ENCODE results near the gene TRHDE.

TRHDE gene

DNA sequence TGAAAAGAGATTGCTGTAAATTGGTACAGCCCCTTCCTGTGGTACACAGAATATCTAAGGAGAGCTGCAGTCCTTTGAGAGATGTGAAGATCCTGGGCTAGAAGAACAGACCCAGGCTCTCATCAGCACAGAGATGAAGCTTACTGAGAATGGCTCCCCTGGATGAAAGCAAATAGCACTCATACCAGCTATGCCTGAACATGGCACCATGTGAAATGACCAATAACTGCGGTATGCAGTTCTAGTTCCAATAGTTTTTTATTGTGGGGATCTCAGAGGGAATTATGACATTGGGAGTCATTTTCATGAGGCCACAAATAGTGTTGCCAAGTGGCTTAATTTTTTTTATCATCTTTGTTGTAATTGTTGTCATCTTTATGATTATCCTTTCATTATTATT is 15.4 kb upstream of the TRHDE start:
- no peak for TF ChIP-seq TSHZ1 (tag by site-specific recombination; IDR thresholded peaks at IDR 0.05; ENCODE audit: borderline replicate concordance)
- no peak for TF ChIP-seq ZNF571 (tag by site-specific recombination; IDR thresholded peaks at IDR 0.05)
- no peak for TF ChIP-seq ZNF138 (tag by site-specific recombination; IDR thresholded peaks at IDR 0.05; ENCODE audit: borderline replicate concordance)
- TF ChIP-seq ZNF175 (tag by site-specific recombination; IDR thresholded peaks at IDR 0.05), result no peak
- TF ChIP-seq ZNF843 (tag by site-specific recombination; IDR thresholded peaks at IDR 0.05), result no peak
- TF ChIP-seq ZNF155 (tag by site-specific recombination; IDR thresholded peaks at IDR 0.05), result no peak
- TF ChIP-seq ZIC2 (tag by site-specific recombination; IDR thresholded peaks at IDR 0.05), result no peak
- TF ChIP-seq ZNF658 (tag by site-specific recombination; IDR thresholded peaks at IDR 0.05), result no peak
- TF ChIP-seq ZNF23 (tag by site-specific recombination; IDR thresholded peaks at IDR 0.05; ENCODE audit: borderline replicate concordance), result no peak
- TF ChIP-seq ZNF596 (tag by site-specific recombination; IDR thresholded peaks at IDR 0.05), result no peak
- TF ChIP-seq ZNF701 (tag by site-specific recombination; IDR thresholded peaks at IDR 0.05), result no peak
- TF ChIP-seq, protein P1, sequence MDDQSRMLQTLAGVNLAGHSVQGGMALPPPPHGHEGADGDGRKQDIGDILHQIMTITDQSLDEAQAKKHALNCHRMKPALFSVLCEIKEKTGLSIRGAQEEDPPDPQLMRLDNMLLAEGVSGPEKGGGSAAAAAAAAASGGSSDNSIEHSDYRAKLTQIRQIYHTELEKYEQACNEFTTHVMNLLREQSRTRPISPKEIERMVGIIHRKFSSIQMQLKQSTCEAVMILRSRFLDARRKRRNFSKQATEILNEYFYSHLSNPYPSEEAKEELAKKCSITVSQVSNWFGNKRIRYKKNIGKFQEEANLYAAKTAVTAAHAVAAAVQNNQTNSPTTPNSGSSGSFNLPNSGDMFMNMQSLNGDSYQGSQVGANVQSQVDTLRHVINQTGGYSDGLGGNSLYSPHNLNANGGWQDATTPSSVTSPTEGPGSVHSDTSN (CRISPR knock-in tag; IDR thresholded peaks at IDR 0.05), result no peak
- TF ChIP-seq ZBTB48 (tag by site-specific recombination; IDR thresholded peaks at IDR 0.05), result no peak
- TF ChIP-seq ZNF692 (tag by site-specific recombination; IDR thresholded peaks at IDR 0.05), result no peak
- TF ChIP-seq ZSCAN16 (tag by site-specific recombination; IDR thresholded peaks at IDR 0.05), result no peak
- TF ChIP-seq, protein P2, sequence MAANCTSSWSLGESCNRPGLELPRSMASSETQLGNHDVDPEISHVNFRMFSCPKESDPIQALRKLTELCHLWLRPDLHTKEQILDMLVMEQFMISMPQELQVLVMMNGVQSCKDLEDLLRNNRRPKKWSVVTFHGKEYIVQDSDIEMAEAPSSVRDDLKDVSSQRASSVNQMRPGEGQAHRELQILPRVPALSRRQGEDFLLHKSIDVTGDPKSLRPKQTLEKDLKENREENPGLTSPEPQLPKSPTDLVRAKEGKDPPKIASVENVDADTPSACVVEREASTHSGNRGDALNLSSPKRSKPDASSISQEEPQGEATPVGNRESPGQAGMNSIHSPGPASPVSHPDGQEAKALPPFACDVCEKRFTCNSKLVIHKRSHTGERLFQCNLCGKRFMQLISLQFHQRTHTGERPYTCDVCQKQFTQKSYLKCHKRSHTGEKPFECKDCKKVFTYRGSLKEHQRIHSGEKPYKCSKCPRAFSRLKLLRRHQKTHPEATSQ (tag by site-specific recombination; IDR thresholded peaks at IDR 0.05), result no peak
- TF ChIP-seq ZNF558 (tag by site-specific recombination; IDR thresholded peaks at IDR 0.05), result no peak
- no peak for TF ChIP-seq KLF1 (tag by site-specific recombination; IDR thresholded peaks at IDR 0.05)
- Histone ChIP-seq H3K36me3 (ENCODE audit: control insufficient read depth in 2 of 2, insufficient read depth in 1 of 2, low read length in 2 of 2) (no peaks in the 10 kb centered on the region), H3K27ac (ENCODE audit: extremely low read depth, low read depth, low read length) (no peak overlapping the region), H3K9me3 (ENCODE audit: control insufficient read depth, insufficient read depth, low read depth, low read length) (no peaks in the 10 kb centered on the region), H3K4me1 (ENCODE audit: control insufficient read depth, insufficient read depth, low read length) (no peaks in the 10 kb centered on the region), H3K4me3 (ENCODE audit: low read depth, low read length) (no peak overlapping the region)
- ChIA-PET CTCF (no interaction called here), POLR2A (no interaction called here)

- no peaks in the 10 kb centered on the region for H3K36me3 ChIP-seq (ENCODE audit: control insufficient read depth in 2 of 2, insufficient read depth in 1 of 2, low read length in 2 of 2)
- TF ChIP-seq ZNF174 (tag by site-specific recombination; IDR thresholded peaks at IDR 0.05), result no peak
- no peak for TF ChIP-seq RBAK (tag by site-specific recombination; IDR thresholded peaks at IDR 0.05)
- no peak for TF ChIP-seq ZNF416 (tag by site-specific recombination; IDR thresholded peaks at IDR 0.05)
- no peak for TF ChIP-seq ZNF530 (tag by site-specific recombination; IDR thresholded peaks at IDR 0.05; ENCODE audit: low read depth)
- TF ChIP-seq ZNF626 (tag by site-specific recombination; IDR thresholded peaks at IDR 0.05), result no peak
- TF ChIP-seq ZNF248 (tag by site-specific recombination; IDR thresholded peaks at IDR 0.05), result no peak
- TF ChIP-seq ZNF639 (tag by site-specific recombination; IDR thresholded peaks at IDR 0.05), result no peak
- TF ChIP-seq AEBP2 (tag by site-specific recombination; IDR thresholded peaks at IDR 0.05; ENCODE audit: borderline replicate concordance), result no peak
- ChIA-PET CTCF (interaction anchor here (1.0 to 1.3 kb wide), 2 partner anchors 85 to 245 kb away, joined by 3 read pairs; no protein-coding TSS in a partner anchor), POLR2A (no interaction called here)
- H3K9me3 ChIP-seq (ENCODE audit: control insufficient read depth, insufficient read depth, low read depth, low read length), result no peaks in the 10 kb centered on the region
- H3K4me1 ChIP-seq (ENCODE audit: control insufficient read depth, insufficient read depth, low read length), result no peaks in the 10 kb centered on the region
- no peak overlapping the region for H3K27ac ChIP-seq (ENCODE audit: extremely low read depth, low read depth, low read length)
- H3K4me3 ChIP-seq (ENCODE audit: low read depth, low read length), result no peak overlapping the region
These were observed 10.3 kb upstream of the TRHDE start for GRCh38 chr12:72261885-72262284.
